NCI-H1105 treated with DMSO at 0.1 percent for 48 hours (cell line): Measurements from ENCODE around the gene PROX2.

Experiments
- DNase-seq: peaks from one replicate; lab custom pipeline; 2025; lab: John Stamatoyannopoulos, UW

PROX2 gene

GRCh38 chr14:74875941-74876913, at the start of gene PROX2:
Gene PROX2, minus strand, starts transcription at chr14:74876145. Its CDS starts 12,311 bp downstream, at chr14:74863834.
- no peak for DNase-seq

GRCh38 chr14:74924061-74924460, 48.1 kb upstream of the PROX2 start:
- no peak for DNase-seq

- peak; percentile 88 for DNase-seq
Measured at GRCh38 chr14:74922752-74923401, 46.9 kb upstream of the PROX2 start, which contains the start of gene RPS6KL1. Gene RPS6KL1, minus strand, starts transcription at chr14:74923260. Its CDS starts 1,719 bp downstream, at chr14:74921541.

GRCh38 chr14:74921987-74922751, 46.2 kb upstream of the PROX2 start:
- DNase-seq = no peak

- no peak for DNase-seq
Measured at GRCh38 chr14:74921053-74921620, 45.2 kb upstream of the PROX2 start.

- DNase-seq = no peak
Measured at GRCh38 chr14:74920281-74920680, 44.3 kb upstream of the PROX2 start.

- DNase-seq = no peak
Measured at GRCh38 chr14:74919421-74920165, 43.6 kb upstream of the PROX2 start.

- DNase-seq = no peak
Measured at GRCh38 chr14:74918380-74918779, 42.4 kb upstream of the PROX2 start.

GRCh38 chr14:74917646-74918081, 41.7 kb upstream of the PROX2 start:
- DNase-seq = no peak

GRCh38 chr14:74917178-74917543, 41.2 kb upstream of the PROX2 start:
- DNase-seq = no peak

- DNase-seq = no peak
Measured at GRCh38 chr14:74915826-74916225, 39.9 kb upstream of the PROX2 start.

- DNase-seq = no peak
Measured at GRCh38 chr14:74915426-74915825, 39.5 kb upstream of the PROX2 start.

GRCh38 chr14:74913986-74914573, 38.1 kb upstream of the PROX2 start:
- no peak for DNase-seq

GRCh38 chr14:74913393-74913910, 37.5 kb upstream of the PROX2 start:
- DNase-seq = no peak

GRCh38 chr14:74912801-74913200, 36.9 kb upstream of the PROX2 start:
- DNase-seq = no peak

- no peak for DNase-seq
Measured at GRCh38 chr14:74912111-74912510, 36.2 kb upstream of the PROX2 start.

GRCh38 chr14:74911704-74912103, 35.8 kb upstream of the PROX2 start:
- no peak for DNase-seq

GRCh38 chr14:74911221-74911620, 35.3 kb upstream of the PROX2 start:
- DNase-seq = no peak

GRCh38 chr14:74910556-74910955, 34.6 kb upstream of the PROX2 start:
- no peak for DNase-seq

- no peak for DNase-seq
Measured at GRCh38 chr14:74909911-74910310, 34.0 kb upstream of the PROX2 start.

- no peak for DNase-seq
Measured at GRCh38 chr14:74909501-74909900, 33.6 kb upstream of the PROX2 start.
